GM04504 (cell line): ENCODE results near the gene TCF4.

Source experiments
- DNase-seq: peaks from one replicate; pipeline ENCODE4 v3.0.0-alpha.2; 2012; ENCODE audit warnings: low read depth

Gene TCF4

DNA sequence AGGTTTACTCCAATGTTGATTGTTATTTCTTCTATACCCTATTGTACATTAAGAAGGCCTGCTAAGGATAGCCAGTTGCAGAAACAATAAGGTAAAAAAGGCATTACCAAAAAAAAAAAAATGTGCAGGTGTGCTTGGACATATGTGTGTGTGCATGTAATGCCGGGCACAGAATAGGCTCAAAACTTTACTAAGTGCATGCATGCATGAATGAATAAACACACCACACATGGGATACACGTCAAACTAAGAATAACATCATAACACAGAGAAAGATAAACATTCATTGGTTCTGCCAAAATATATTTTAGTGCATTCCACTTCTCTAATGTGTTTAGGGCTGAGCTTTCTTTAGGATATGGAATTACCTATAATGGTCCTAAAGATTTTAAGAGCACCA is 298.2 kb downstream of the TCF4 start:
- no peak for DNase-seq

DNA sequence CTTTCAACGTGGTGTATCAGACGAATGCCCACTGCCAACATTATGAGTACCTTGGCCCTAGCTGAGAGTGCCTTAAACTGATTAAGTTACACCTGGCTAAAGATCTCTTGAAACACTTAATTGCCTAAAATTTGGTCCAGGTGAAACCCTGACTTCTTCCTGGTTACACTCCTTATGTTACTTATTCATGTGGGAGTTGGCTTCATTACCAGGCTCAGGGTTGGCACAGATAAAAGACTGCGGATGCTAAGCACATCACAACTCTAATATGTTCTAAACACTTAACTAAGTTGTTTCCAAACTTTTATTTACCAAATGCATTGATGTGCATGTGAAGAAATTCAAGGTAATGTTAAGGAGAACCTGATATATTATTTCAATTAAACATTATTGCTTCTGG is 298.9 kb downstream of the TCF4 start:
- DNase-seq, result no peak

DNA sequence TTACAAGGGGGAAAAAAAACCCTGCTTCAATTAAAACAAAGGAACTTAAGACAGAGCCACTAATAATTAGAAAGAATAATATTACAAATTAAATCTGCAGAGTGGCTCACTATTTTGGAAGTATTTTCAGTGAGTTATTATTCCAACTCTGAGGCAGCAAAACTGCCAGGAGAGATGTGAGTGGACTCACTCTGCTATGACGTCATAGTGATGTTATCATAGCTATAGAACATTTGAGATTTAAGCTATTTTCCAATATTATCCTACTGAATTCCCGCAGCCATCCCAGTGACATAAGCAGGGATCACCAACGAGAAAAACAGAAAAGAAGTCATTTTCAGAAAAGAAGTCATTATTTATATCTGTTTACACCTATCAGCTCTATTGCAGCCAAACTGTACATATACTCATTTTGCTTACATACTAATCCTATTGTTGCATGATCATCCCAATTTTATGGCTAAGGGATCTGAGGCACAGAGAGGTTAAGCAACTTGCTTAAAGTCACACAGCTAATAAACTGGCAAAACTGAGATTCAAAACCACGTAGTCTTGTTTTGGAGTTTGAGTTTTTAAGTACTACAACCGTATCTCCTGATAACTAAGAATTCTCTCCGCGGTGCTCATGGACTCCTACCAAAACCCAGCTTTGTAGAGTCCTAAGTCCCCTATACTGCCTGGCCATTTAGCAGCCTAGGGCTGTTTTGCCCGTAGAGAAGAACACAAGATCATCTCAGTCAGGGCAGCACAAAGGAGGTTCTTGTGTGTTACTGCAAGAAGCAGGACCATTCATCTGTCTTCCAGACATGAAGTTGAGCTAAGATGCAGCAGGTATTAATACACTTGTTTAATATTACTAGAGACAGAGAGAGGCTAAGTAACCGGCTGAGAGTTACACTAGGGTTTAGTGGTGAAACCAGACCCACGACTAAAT is 299.8 kb downstream of the TCF4 start:
- DNase-seq, result no peak

DNA sequence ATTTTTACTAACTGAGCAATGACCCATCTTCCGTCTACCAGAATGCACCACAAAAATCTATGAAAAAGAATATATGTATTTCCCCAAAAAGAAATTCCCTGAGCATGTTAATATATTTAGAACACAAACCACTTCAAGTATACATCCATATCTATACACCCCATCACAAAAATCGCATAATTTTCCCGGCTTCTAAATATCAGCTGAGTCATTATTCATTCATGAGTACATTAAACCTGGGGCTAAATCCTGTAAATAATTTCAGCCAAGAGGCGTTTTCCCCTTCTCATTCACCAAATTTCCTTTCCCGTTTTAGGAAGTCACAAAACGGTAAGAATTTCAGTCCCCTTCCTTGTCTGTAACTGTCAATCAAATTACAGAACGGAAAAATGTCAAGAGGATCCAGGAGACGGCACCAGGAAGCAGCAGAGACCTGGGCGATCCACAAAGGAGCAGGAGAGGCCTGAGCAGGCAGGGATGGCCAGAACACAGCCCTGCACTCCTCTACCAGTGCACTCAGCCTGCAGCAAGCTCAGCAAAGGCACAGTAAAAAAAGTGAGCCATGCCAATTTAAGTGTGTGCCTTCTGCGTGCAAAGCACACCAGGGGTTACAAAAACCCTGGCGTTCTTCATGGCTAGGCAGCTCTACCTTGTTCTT is 300.7 kb downstream of the TCF4 start:
- no peak for DNase-seq

DNA sequence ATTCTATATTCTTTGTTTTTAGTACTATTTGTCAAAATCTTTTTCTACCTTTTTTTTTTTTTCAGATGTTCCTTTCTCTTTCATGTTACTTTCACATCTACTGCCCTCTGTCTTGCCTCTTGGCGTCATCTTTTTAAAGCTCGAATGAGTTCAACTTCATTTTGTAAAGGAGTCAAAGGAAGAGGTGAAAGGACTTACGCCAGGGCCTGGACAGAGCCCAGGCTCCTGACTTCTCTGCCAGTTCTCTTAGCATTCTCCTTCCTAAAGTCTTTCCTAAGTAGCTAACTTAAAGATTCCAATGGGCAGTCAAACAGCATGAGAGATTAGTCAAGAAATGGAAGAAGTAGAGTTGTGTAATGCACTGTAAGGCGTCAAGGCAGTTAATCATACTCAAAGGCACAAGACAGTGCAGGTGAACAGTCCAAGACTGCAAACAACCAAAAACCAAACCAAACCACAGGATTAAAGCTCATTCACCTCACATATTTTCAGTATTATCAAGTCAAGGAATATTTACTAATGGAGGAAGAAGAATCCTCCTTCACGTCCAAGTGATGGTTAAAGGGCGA is 301.7 kb downstream of the TCF4 start:
- no peak for DNase-seq

DNA sequence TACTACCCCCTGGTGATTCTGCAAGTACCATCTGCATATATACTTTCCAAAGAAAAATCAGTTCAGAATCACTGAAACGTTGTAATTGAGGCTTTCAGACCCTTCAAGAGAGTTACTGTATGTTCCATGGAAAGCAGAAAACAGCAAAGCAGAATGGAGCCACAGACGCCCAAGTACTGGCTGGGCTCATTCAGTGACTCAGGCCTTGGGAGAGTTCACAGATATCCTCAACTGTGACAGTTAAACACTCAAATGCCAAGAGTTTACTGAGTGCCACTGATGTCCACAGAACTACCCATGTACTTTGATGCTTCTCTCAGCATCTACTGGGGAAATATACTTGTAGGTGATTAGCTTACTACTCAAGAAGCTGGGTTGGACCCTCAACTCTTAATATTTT is 303.4 kb downstream of the TCF4 start:
- DNase-seq, result no peak

DNA sequence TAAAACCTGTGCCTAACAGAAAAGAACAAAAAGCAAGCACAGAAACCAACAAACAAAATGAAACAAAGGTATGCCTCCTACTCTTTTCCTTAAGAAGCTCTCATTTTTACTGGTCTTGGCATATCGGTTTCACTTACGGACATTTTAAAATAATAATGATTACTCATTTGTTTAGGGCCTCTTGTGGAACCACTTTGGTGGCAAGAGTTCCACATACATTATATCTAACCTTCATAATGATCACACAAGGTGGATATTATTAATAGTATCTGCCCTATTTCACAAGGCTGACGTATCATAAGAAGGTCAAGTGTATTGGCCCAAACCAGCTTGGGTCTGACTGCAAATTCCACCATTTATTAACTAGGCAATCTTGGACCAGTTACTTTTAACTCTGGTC is 304.7 kb downstream of the TCF4 start:
- no peak for DNase-seq

DNA sequence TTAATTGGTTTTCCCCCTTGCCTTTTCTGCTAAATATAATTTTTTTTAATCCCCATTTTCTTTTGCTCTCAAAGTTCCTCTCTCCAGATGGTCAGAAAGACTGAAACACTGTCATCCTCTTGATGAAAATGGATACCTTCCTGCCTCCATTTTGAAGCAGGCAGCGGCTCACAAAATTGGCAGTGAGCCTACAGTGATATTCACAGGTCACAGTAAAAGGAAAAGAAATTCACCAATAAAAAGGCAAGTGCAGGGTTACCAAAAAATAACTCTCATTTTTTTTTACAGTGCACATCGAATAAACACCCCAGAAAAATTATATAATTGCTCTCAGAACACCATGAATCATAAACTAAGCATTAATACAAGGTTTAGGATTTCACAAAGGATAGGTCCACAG is 307.5 kb downstream of the TCF4 start:
- no peak for DNase-seq

DNA sequence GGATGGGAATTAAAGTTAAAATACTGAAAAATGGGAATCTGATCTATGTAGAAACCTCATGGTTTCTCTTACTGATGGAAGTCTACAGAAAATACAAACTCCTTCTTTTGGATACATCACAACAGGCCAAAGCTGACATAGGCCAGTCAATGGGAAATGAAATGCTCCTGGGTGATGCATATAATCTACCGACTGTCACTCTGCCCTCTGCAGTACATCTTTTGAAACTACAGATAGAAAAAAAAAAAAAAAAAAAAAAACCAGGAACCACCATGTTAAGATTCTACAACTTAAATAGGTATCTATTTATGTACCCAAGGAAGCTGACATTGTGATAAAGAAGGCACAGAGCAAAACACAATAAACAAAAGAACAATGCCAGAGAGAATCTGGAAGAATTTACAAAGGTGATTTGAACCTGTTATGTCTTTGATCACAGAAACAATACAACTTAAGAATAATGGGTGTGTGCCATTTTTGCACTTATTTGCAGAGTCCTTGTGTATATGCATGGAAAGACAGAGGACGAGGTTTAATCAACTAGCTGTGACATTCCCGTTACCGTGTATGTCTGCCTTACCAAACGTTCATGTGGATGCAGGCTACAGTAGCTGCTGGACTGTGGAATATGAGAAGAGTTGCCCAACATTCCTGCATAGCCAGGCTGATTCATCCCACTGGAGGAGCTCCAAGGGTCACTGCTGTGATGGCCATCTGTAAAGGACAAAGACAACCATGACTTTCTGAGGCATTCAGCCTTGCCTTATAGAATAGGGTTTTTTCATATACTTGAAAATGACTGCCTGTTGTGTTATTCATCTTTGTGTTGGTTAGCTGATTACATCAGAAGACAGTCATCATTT is 312.7 kb downstream of the TCF4 start:
- DNase-seq, result peak; percentile 85

DNA sequence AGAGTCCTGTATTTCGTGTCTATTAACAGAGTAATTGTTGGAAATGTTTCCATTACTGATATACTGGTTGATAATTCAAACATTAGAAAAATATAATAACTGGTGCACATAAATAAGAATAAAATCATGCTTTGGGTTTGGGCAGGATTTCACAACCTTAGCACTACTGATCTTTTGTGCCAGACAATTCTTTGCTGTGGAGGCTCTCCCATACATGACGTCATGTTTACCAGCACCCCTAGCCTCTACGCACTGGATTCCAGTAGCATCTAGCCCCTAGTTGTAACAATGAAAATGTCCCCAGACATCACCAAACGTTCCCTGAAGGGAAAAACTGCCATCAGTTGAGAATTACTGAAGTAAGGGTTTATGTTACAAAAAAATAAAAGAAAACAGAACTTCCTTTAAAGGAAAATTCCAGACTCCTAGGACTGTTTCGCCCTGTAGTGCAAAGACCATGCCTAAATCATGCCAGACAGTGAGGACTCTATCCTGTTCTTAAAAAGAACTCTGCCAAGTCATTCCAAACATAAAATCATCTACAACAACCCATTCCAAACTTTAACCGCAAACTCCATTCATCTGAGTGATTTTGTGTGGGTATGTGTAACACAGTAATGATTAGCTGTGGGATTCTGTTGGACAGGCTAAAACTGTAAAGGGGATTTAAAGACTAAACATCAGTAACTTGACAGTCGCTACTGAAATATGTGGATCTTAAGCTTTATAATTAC is 315.3 kb downstream of the TCF4 start:
- no peak for DNase-seq

DNA sequence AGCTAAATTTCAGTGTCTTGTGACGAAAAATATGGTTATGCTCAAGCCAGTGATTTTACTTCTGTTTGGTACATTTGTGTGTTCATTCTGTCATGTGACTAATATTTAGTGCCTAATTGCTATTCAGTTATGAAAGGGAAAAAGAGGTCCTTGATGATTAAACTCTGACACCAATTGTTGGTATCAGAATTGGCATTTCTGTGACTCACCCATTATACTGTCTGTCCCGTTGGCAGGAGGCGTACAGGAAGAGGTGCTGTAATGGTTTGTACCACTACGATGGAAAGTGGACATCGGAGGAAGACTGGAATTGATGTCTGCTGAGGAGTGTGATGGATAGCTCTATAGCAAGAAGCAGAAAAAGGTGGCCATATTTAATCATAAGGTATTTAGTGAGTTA is 318.4 kb downstream of the TCF4 start:
- no peak for DNase-seq

DNA sequence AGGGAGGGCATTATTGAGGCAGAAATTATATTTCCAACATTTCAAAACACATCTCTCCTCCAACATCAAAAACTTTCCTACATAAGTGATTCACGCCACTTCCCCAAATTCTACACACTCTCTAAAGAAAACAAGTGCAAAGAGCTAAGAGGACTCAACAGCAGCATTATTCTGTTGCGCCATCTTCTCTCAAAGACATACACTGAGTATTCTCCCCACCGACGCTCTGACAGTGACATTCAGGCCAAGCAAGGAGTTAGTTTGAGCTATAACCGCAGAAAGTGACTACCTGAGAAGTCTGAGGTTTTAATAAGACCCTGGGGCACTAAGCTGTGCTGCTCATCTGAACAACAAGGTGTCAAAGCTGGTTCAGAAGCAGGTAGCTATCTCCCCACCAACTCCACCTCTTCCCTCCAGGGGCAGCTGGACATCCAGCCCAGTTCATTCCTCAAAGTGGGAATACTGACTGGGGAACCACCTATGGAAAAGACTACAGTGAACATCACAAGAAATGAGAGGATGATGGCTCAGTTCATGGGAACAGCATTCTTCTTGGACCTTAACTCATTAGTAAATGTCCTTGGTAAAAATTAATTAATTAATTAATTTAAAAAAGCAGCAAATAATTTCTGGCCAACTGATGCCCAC is 319.2 kb downstream of the TCF4 start:
- no peak for DNase-seq

DNA sequence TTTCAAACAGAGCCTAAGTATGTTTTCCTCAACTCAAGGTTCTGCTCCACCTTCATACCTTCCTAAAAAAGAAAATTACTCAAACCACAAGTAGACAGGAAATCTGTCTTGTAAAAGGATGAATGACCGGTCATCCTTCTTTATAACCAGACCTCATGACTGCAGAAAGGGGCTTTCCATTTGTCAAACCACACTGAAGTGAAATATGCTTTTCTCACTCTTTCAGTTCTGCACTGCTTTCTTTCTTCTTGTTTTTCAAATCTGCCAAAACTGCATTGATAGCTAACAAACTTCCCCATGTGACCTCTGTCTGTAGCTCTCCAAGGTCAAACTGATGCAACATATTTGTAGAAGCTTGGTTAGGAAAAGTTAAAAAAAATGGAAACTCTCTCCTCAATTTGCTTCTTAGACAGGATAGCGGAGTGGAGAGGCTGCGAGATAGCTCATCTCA is 319.8 kb downstream of the TCF4 start:
- no peak for DNase-seq

DNA sequence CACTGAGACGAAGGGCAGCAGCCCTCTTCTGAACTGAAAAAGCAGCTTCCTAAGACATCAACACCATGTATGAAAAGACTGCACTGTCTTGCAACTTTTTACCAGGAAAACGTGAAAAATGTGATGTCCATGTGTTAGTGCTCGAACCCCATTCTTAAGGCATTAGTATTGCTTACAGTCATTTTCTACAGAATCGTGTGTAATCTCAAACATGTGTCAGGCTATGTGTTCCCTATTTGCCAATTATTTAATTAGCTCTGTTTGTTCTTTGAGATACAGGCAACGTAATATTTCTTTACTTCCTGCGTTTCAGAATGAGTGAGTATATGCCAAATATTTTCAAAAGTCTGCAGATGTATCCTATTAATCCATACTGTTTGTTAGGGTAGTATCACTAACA is 321.0 kb downstream of the TCF4 start:
- DNase-seq, result no peak

DNA sequence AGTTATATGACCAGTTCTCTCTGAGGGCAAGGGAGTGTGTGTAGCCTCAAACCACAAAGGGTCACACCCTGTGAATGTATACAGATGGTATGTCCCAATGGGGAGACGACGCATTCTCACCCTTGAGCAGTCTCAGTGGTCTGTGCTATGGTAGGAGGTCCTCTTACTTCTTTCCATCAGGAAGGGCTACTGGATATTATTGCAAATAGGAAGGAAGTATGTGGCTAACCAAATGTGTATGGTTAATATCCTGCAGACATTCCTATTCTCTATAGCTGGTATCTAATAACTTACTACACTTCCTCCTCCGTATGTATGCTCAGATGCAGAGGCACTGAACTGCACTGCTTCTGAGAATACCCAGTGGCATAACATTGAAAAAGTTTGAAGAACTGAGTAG is 322.0 kb downstream of the TCF4 start:
- DNase-seq, result no peak

DNA sequence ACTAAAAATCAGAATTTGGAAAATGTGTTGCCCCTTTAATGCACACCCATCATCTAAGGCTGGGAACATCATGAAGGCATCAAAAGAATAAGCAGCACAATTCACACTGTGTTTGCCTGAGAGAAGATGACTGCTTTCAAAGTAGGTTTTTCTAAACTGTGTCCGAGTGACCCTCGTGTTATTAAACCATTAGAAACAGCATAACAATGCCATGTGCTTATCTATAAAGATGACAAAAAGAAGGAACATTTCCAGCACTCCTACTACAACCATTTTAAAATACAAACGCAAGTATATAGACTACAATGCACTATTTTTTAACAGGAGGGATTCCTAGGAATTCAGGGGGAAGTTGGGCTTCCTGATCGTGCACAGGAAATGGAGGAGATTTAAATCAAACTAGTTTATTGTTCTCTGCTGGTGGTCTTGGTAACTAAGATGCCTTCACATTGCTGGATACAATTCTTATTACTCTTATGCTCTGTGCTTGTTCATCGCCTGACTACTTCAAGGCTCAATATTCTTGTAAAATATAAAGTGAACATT is 322.8 kb downstream of the TCF4 start:
- DNase-seq, result no peak

DNA sequence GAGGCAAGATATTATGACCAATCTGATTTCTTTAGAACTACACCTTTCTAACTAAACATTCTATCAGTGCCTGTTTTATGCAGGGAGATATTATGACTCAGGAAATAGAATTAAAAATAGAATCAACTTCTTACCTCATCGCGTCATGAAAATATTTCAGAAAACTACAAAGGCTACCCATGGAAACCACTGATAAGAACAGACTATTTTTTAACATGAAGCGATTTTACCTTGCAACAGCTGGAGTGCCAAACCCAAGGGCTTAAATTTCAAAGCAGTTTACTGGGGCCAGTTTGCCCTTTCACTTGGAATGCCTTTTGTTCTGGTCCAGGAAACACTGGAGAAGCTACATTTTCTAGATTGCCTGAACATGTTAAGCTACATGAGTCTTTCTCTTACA is 323.9 kb downstream of the TCF4 start:
- DNase-seq, result no peak

DNA sequence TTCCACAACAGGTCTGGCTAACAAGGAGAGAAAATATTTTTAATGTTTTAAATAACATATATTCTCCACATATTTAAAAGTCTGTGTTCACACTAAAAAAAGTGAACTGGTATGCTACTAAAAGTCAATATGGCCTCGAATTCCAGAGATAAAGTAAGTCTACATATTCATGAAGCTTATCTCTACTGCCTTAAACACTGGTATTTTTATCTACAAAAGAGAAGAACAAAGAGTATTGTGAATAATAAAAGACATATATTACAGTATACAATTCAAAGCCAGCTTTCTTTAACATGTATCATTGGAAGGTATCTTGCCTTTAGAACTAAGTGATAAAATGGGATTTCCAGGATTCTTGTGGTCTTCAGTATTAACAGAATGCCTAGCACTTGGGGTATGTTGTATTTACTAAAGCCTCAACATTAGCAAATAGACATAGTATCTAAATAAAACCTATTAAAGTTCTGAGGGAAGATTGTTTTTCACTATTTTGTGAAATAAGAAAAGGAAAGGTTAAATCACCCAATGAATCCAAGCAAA is 325.9 kb downstream of the TCF4 start:
- DNase-seq, result no peak

DNA sequence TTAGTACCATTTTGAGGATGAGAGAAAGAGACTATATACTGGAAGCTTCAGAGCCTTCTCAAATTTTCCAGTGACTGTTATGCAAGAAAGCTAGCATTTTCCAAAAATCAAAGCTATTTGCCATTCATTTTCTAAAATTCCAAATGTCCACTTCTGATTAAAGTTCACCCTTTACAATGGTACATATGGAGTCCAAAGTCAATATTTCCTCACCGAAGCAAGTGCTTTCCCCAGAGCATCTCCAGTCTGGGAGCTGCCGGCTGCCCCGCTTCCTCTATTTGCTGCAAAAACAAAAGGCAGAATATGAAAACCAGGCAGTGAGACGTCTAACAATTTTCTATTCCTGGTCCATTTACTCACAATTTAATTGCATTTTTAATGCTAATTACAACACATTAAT is 326.7 kb downstream of the TCF4 start:
- DNase-seq, result no peak

DNA sequence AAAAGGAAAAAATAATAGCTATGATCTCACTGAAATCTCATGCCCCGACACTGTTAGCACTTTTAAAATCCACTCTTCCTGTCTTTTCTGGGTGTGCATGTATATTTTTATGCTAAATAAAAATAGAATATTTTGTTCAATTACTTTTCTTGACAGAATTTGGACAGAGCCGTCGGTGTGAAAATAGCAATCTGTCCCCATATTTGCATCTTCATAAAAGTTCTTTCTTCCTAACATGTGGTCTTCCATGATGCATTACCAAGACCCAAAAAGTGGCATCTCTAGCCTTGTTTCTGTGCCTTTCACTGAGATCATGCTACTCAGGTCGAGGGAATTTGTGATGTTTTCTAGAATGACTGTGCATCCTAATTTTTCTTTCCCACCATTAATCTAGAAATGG is 329.9 kb downstream of the TCF4 start:
- DNase-seq, result no peak

DNA sequence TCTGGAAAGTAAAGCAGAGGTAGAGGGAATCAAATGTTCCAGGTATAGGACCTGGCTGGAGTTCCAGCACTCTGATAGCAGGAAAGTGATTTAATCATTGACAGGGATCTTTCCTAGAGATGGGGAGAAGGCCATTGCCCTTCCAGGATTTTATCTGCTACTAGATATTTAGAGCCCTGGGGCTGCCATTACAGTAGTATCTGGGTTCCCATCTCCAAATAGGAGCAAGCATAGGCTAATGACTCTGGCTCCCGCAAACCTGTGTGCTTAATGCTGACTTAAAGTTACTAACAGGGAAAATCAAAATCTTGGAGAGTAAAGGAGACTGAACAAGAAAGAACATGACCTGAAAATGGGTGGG is 331.1 kb downstream of the TCF4 start:
- DNase-seq, result no peak
